Gastrocnemius medialis (tissue), 4 donors: Measurements from ENCODE around the gene FOXF1. TPM values are rescaled to one million over a fixed set of nuclear protein-coding genes. Genes with fewer than 3 reads are reported as not detected.

Experiments used
- ATAC-seq, 2 donors: fragments of 150-250 bp; one replicate each; pipeline ENCODE4 v1.9.1; 2016
- DNase-seq, 2 donors: peaks; one replicate each; pipeline ENCODE4 v3.0.0-alpha.2; 2019
- H3K27ac ChIP-seq, 4 donors: fragments of 200-600 bp; sonication (generic); 1 replicate in 1 of 4; 2 replicates in 3 of 4; pipeline ENCODE4 v1.5.1; 2016 to 2018; ENCODE audit warnings: mild to moderate bottlenecking in 2 of 4, moderate library complexity in 1 of 4
- H3K27me3 ChIP-seq, 3 donors: fragments of 200-600 bp; sonication (generic) in 2 of 3; 1 replicate in 1 of 3; 2 replicates in 2 of 3; pipeline versions ENCODE4 v1.5.1 to v1.6.0; 2016 to 2019; ENCODE audit warnings: mild to moderate bottlenecking in 1 of 3, moderate library complexity in 1 of 3
- H3K36me3 ChIP-seq, 2 donors: fragments of 200-600 bp; sonication (generic) in 1 of 2; one replicate each; pipeline ENCODE4 v1.5.1; 2017 to 2018
- H3K4me1 ChIP-seq, 2 donors: fragments of 200-600 bp; sonication (generic) in 1 of 2; one replicate each; pipeline ENCODE4 v1.5.1; 2016 to 2017; ENCODE audit warnings: mild to moderate bottlenecking in 2 of 2
- H3K4me3 ChIP-seq, 4 donors: fragments of 200-600 bp; sonication (generic) in 3 of 4; 1 replicate in 1 of 4; 2 replicates in 3 of 4; pipeline ENCODE4 v1.5.1; 2016 to 2019; ENCODE audit warnings: mild to moderate bottlenecking in 2 of 4
- H3K9me3 ChIP-seq, 3 donors: fragments of 200-600 bp; sonication (generic) in 2 of 3; 1 replicate in 1 of 3; 2 replicates in 2 of 3; pipeline ENCODE4 v1.5.1; 2016 to 2019
- POLR2A ChIP-seq, 2 donors: fragments of 450-650 bp; IDR thresholded peaks; one replicate each; pipeline ENCODE4 v1.6.1; 2017; ENCODE audit warnings: antibody characterized with exemption in 2 of 2, mild to moderate bottlenecking in 2 of 2, moderate library complexity in 2 of 2
- in situ Hi-C, 4 donors: fragments of 200-750 bp; cut with MboI; loops; one replicate each; pipeline versions ENCODE4 v1.15.0 to v1.8.0; 2017; ENCODE audit warnings: low sequenced_read_pairs in 4 of 4
- intact Hi-C: fragments of 100-400 bp; cut with DNase I; formaldehyde crosslinking; loops from one replicate; pipeline ENCODE4 v1.15.1; 2023; ENCODE audit warnings: low total_unique reads
- total RNA-seq, 4 donors: library from RNA; depleted of rRNA; stranded (reverse); fragments of >200 nt; gene quantifications; one replicate each; pipeline versions ENCODE4 v1.1.0 to v1.2.3, GENCODE V29; 2016
- TF ChIP-seq, protein P1 (sequence below), 5 experiments: fragments of 450-650 bp in 3 of 5; fragments of 200-600 bp in 2 of 5; sonication (generic) in 2 of 5; IDR thresholded peaks in 4 of 5; conservative IDR thresholded peaks in 1 of 5; 1 replicate in 4 of 5; 2 replicates in 1 of 5; pipeline ENCODE4 v1.5.1; 2016 to 2019; ENCODE audit warnings: antibody characterized with exemption in 5 of 5, mild to moderate bottlenecking in 3 of 5, moderate library complexity in 3 of 5

Gene FOXF1
- total RNA-seq, 4 donors from 2014 or later = 0.07 to 0.10 TPM; not detected in 2

GRCh38 chr16:86505185-86505898, 5.0 kb upstream of the FOXF1 start:
- peaks cover 5 to 26% of the 10 kb centered on the region in 2 donors for H3K4me1 ChIP-seq

DNA sequence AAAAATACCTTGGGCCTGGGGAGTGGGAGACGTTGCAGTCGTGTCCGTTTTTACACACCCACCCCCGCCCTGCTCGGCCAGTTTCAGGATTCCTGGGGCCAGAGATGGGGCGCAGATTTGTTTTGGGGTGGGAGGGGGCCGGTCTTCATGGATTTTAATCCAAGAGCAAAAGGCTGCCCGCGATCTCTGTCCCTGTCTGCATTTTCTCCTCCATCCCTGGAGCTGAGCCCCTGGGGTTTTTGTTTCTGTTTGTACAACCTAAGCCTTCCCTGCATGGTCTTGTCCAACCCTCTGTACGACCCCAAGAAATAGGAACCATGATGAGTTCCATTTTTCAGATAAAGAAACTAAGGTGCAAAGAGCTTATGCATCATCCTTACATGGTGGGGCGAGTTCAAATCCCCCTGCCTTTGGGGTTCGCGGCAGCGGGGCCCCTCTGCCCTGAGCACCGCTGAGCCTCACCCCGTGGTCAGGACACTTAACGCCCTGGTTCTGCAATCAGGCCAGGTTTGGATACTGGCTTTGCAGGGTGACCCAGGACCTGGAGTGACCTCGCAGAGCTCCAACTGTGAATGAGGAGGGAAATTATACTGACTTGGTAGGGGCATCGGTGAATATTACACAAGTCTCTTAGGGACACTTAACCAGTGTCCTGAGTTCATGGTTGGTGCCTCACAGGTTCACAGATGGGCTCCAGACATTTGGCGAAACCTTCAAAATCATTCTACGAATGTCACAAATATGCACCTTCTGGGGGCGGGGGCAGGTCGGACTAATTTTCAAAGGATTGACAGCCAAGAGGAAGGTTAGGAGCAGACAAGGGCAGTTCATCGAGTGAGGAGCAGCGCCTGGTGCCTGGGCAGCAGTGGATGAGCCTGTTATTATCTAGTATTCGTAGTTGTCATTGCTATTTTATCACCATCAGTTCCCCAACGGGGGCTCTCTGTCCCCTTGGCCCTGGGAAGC, 4.1 kb upstream of the FOXF1 start:
- no peak for DNase-seq

More at GRCh38 chr16:86505185-86505898, 5.0 kb upstream of the FOXF1 start:
- Histone ChIP-seq H3K27ac (no peak overlapping the region), H3K27me3 (peaks cover 84 to 99% (median 90%) of the 10 kb centered on the region in 3 donors), H3K9me3 (no peaks in the 10 kb centered on the region), H3K4me3 (no peak overlapping the region), H3K36me3 (no peaks in the 10 kb centered on the region)
- no peak for ATAC-seq
- no peak for DNase-seq
- TF ChIP-seq POLR2A (IDR thresholded peaks at IDR 0.05) = no peak
- TF ChIP-seq, protein P1, sequence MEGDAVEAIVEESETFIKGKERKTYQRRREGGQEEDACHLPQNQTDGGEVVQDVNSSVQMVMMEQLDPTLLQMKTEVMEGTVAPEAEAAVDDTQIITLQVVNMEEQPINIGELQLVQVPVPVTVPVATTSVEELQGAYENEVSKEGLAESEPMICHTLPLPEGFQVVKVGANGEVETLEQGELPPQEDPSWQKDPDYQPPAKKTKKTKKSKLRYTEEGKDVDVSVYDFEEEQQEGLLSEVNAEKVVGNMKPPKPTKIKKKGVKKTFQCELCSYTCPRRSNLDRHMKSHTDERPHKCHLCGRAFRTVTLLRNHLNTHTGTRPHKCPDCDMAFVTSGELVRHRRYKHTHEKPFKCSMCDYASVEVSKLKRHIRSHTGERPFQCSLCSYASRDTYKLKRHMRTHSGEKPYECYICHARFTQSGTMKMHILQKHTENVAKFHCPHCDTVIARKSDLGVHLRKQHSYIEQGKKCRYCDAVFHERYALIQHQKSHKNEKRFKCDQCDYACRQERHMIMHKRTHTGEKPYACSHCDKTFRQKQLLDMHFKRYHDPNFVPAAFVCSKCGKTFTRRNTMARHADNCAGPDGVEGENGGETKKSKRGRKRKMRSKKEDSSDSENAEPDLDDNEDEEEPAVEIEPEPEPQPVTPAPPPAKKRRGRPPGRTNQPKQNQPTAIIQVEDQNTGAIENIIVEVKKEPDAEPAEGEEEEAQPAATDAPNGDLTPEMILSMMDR (IDR thresholded peaks at IDR 0.05 in 4 of 5, conservative IDR thresholded peaks at IDR 0.05 in 1 of 5) = no peak
- in situ Hi-C loops (loop anchor here in 3 of 4 donors (25.0 kb wide), 3 partner anchors 168 to 693 kb away; no protein-coding TSS in a partner anchor), intact Hi-C loops (no loop called here)

DNA sequence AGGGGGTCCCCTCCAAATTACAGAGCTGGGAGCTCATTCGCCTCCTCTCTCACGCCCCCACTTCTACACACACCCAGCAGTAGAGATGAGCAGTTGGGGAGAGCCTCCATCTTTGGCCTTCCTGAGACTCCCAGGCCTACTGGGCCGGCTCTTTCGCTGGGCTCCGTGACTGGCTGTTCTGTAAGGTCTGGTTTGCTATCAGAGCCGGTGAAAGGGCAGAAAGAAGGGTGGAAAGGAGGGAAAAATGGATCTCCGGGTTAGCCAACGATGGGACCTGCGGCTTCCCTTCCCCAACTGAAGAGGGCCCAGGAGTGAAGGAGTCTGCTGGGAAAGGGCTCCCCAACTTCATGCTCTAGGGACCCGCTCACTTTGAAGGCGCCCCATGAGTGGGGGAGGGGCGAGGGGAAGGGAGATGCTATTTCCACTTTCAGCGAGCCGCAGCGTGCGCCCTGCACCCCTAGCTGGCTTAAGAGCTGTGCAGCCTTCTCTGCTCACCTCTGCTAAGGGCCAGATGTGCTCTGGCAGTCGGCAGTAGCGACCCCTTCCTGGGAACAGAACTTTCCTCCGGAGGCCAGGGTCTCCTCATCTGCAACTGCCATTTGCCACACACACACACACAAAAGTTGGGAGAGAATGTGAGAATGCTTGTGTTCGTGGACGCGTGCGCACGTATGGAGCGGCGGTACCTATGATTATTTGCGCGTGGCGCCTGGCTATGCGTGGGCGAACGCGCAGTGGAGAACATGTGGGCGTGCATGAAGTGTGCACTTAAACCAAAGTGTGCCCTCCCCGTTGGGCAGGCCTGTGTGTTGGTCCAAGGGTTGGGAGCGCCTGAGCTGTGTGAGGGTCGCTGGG, 2.9 kb upstream of the FOXF1 start:
- no peaks in the 10 kb centered on the region for H3K36me3 ChIP-seq
- DNase-seq (no peak), ATAC-seq (no peak)
- intact Hi-C loops (no loop called here), in situ Hi-C loops (loop anchor here in 3 of 4 donors (25.0 kb wide), 3 partner anchors 170 to 695 kb away; no protein-coding TSS in a partner anchor)
- peaks cover 82 to 99% (median 89%) of the 10 kb centered on the region in 3 donors for H3K27me3 ChIP-seq
- TF ChIP-seq POLR2A (IDR thresholded peaks at IDR 0.05) = no peak
- TF ChIP-seq, protein P1 (IDR thresholded peaks at IDR 0.05 in 4 of 5, conservative IDR thresholded peaks at IDR 0.05 in 1 of 5) = no peak
- H3K27ac ChIP-seq = no peak overlapping the region
- H3K4me3 ChIP-seq = no peak overlapping the region
- H3K9me3 ChIP-seq = no peaks in the 10 kb centered on the region
- peaks cover 5 to 31% of the 10 kb centered on the region in 2 donors for H3K4me1 ChIP-seq

More for the DNA sequence above, 4.1 kb upstream of the FOXF1 start:
- H3K27ac ChIP-seq = no peak overlapping the region
- H3K27me3 ChIP-seq = peaks cover 82 to 99% (median 89%) of the 10 kb centered on the region in 3 donors
- ATAC-seq = no peak
- intact Hi-C loops = no loop called here
- H3K36me3 ChIP-seq = no peaks in the 10 kb centered on the region
- H3K4me3 ChIP-seq = no peak overlapping the region
- TF ChIP-seq, protein P1 (IDR thresholded peaks at IDR 0.05 in 4 of 5, conservative IDR thresholded peaks at IDR 0.05 in 1 of 5) = no peak
- no peak for TF ChIP-seq POLR2A (IDR thresholded peaks at IDR 0.05)
- no peaks in the 10 kb centered on the region for H3K9me3 ChIP-seq
- peaks cover 5 to 31% of the 10 kb centered on the region in 2 donors for H3K4me1 ChIP-seq
- in situ Hi-C loops = loop anchor here in 3 of 4 donors (25.0 kb wide), 3 partner anchors 169 to 694 kb away; no protein-coding TSS in a partner anchor
